Activated naive CD4-positive, alpha-beta T cell treated with anti-CD3 and anti-CD28 coated beads, Interleukin-2, amount 10 ng/mL, durations not matched to agents 7 days and 5 days (primary cell): ENCODE data around the gene ATXN10.
A peak's percentile ranks its signal among the peaks of the same experiment; 100 is the strongest.

ENCODE experiments used
- CTCF ChIA-PET: fragments of 350-600 bp; sonication (Branson Sonifier 250); formaldehyde crosslinking; loops from one replicate; lab custom pipeline; 2021; ENCODE audit warnings: antibody characterized with exemption; lab: Charles Lee
- DNase-seq: peaks from one replicate; pipeline ENCODE4 v3.0.0-alpha.2; 2020
- H3K27ac Mint-ChIP-seq: one replicate; pipeline ENCODE4 v1.8.0; 2021; ENCODE audit warnings: mild to moderate bottlenecking, moderate library complexity, mixed read lengths
- H3K27me3 Mint-ChIP-seq: one replicate; pipeline ENCODE4 v1.8.0; 2021; ENCODE audit warnings: mild to moderate bottlenecking, mixed read lengths
- H3K36me3 Mint-ChIP-seq: one replicate; pipeline ENCODE4 v1.8.0; 2021; ENCODE audit warnings: mixed read lengths
- H3K4me1 Mint-ChIP-seq: one replicate; pipeline ENCODE4 v1.8.0; 2021; ENCODE audit warnings: mixed read lengths
- H3K4me3 Mint-ChIP-seq: one replicate; pipeline ENCODE4 v1.8.0; 2021; ENCODE audit warnings: mild to moderate bottlenecking, moderate library complexity, mixed read lengths
- H3K9me3 Mint-ChIP-seq: one replicate; pipeline ENCODE4 v1.8.0; 2021; ENCODE audit warnings: mixed read lengths

ATXN10 gene

DNA sequence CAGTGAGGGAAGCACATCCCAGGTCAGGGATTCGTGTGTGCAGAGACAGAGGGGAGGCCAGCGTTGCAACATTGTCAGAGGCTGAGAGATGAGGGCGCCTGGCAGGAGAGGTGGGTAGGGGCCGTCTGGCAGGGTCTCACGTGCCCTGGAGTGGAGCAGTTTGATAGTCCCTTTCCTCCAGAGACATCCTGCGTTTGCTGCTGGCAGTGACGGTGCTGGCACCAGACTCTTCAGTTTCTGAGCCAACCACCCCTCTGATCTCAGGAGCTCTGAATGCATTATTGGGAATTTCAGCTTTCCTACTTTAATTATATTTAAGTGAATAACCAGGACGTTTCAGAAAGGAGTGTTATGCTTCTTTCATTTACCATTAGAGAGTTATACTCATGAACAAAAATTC is 168.8 kb downstream of the ATXN10 start:
- no peak for DNase-seq
- Mint-ChIP-seq H3K9me3 (no peaks in the 10 kb centered on the region), H3K36me3 (peaks cover 13% of the 10 kb centered on the region), H3K4me1 (peaks cover 6% of the 10 kb centered on the region), H3K4me3 (no peak overlapping the region), H3K27me3 (no peaks in the 10 kb centered on the region), H3K27ac (no peak overlapping the region)
- CTCF ChIA-PET = interaction anchor here (1.8 kb wide), 1 partner anchor 23 kb away, joined by 5 read pairs; no protein-coding TSS in a partner anchor

DNA sequence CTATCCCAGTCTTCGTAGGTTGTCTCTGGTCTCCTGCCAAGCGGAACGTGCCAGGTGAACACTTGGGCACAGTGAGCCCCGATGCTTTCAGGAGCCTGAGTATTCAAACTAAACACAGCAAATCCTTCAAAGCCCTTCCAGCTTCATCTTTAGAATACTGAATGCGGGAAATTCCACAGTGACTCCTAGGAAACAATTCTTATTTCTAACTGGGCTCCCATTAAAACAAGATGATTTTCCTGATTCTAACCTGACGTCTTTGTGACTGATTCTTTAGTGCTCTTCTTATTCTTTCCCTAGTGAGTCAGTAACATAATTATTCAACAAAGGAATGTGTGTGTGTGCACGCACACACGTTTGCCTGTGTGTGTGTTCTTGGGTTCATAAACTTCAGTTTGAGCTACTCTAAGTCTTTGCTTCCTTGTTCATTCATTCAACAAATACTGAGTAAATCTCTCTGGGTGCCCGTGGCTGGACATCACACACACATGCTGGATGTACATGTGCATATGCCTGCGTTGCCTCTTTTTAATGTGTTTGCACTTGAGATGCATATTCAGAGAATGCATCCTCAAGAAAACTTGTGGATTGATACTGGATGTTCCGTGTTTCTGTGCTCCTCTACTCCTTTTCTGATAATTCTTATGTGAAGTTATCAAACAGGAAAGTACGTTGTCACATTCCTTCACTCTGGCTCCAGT is 170.8 kb downstream of the ATXN10 start:
- CTCF ChIA-PET = interaction anchor here (0.7 to 1.0 kb wide), 2 partner anchors 21 to 138 kb away, joined by 3 read pairs; no protein-coding TSS in a partner anchor
- peaks cover 13% of the 10 kb centered on the region for H3K36me3 Mint-ChIP-seq
- H3K9me3 Mint-ChIP-seq = no peaks in the 10 kb centered on the region
- no peaks in the 10 kb centered on the region for H3K27me3 Mint-ChIP-seq
- no peak for DNase-seq
- H3K27ac Mint-ChIP-seq = no peak overlapping the region
- H3K4me3 Mint-ChIP-seq = no peak overlapping the region
- peaks cover 6% of the 10 kb centered on the region for H3K4me1 Mint-ChIP-seq

DNA sequence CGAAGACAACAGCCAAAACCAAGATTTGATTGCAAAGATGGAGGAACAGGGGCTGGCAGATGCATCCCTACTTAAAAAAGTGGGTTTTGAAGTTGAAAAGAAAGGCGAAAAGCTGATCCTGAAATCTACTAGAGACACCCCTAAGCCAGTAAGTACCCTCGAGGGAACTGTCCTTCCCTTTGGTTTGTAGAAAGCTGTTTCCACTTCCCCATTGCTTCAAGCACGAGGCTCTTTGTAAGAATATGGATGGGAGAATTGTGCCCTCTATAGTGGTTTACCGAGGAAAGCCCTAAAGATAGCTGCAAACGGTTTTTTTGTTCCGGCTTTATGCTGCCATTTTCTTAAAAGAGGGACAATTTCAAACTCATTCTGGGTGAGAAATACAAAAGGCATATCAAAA is 171.4 kb downstream of the ATXN10 start:
- DNase-seq = no peak
- peaks cover 17% of the 10 kb centered on the region for H3K36me3 Mint-ChIP-seq
- peaks cover 6% of the 10 kb centered on the region for H3K4me1 Mint-ChIP-seq
- H3K4me3 Mint-ChIP-seq = no peak overlapping the region
- H3K9me3 Mint-ChIP-seq = no peaks in the 10 kb centered on the region
- H3K27ac Mint-ChIP-seq = no peak overlapping the region
- CTCF ChIA-PET = interaction anchor here (0.7 to 1.0 kb wide), 2 partner anchors 21 to 137 kb away, joined by 3 read pairs; no protein-coding TSS in a partner anchor
- no peaks in the 10 kb centered on the region for H3K27me3 Mint-ChIP-seq

DNA sequence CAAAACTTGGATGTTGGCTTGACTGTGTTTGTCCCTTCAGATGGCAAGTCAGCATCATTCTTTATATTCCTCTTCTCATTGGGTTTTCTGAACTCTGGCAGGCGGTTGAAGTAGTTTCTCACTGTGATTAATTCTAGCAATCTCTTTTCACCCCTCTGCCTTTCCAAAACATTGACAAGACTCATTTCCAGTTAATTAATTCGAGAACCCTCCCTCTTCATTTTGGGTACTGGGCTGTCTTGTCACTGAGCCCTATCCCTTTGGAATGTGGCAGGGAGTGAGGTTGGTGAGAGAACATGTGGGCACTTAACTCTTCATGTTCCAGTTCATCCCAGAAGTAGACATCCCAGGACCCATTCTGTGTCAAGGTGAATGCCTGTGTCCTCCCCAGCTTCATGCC is 172.4 kb downstream of the ATXN10 start:
- H3K4me1 Mint-ChIP-seq = peaks cover 6% of the 10 kb centered on the region
- no peaks in the 10 kb centered on the region for H3K9me3 Mint-ChIP-seq
- H3K4me3 Mint-ChIP-seq = no peak overlapping the region
- H3K27ac Mint-ChIP-seq = no peak overlapping the region
- CTCF ChIA-PET = no interaction called here
- peaks cover 25% of the 10 kb centered on the region for H3K36me3 Mint-ChIP-seq
- H3K27me3 Mint-ChIP-seq = no peaks in the 10 kb centered on the region
- no peak for DNase-seq

DNA sequence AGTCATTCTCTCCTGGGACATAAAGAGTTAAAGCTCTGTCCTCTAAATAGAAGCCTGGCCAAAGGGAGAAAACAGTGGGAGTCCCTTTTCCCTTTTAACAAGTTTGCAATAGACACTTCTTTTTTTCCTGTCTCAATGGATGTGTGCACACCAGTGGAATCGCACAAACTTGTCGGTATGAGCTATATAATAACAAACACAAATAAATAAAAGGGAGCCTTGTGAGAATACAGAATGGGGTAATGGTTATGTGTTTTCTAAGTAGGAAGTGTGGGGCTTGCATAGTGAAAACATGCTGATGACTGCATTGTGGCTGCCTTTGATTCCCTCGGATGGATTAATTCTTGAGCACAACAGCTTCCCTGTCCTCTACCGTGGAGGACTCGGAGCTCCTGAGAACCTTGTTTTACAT is 173.4 kb downstream of the ATXN10 start:
- CTCF ChIA-PET = interaction anchor here (0.8 to 1.1 kb wide), 2 partner anchors 18 to 200 kb away, joined by 3 to 4 read pairs; no protein-coding TSS in a partner anchor

DNA sequence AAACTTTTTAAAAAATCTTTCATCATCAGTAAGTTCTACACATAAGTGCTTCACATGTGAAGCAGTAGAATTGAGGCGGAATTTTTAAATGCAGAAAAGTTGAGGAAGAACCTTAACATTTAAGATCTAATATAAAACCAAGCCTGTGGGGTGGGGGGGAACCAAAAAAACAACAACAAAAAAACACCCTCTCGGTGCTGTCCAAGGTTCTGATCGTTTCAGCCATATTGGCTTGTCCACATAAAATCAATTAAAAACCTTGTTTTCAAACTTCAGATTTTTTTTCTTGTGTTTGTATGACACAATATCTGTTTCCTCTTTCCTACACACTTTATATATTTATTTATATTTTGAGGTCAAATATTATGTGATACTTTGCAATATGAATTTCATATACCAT is 175.3 kb downstream of the ATXN10 start:
- Mint-ChIP-seq H3K4me3 (no peak overlapping the region), H3K27me3 (no peaks in the 10 kb centered on the region), H3K36me3 (peaks cover 49% of the 10 kb centered on the region), H3K27ac (no peak overlapping the region), H3K9me3 (peaks cover 5% of the 10 kb centered on the region), H3K4me1 (peaks cover 6% of the 10 kb centered on the region)
- DNase-seq = peak; percentile 40
- CTCF ChIA-PET = no interaction called here

More for the DNA sequence above, 173.4 kb downstream of the ATXN10 start:
- H3K9me3 Mint-ChIP-seq = no peaks in the 10 kb centered on the region
- no peak for DNase-seq
- no peak overlapping the region for H3K27ac Mint-ChIP-seq
- peaks cover 32% of the 10 kb centered on the region for H3K36me3 Mint-ChIP-seq
- H3K4me3 Mint-ChIP-seq = no peak overlapping the region
- peaks cover 6% of the 10 kb centered on the region for H3K4me1 Mint-ChIP-seq
- no peaks in the 10 kb centered on the region for H3K27me3 Mint-ChIP-seq

DNA sequence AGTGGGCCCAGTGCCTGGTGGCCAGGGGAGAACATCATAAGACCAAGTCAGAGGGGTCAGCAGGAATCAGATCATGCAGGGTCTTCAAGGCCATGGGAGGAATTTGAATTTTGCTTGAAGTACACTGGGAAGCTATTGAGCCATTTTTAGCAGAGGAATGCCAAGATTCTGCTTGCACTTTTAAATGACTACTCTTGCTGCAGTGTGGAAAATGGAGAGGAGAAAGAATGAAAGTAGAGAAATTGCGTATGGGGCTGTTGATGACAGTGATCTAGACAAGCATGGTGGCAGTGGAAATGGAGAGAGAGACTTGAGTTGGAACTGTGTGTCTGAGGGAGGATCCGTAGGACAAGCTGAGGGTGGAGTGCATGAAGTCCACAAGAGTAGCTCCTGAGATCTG is 177.3 kb downstream of the ATXN10 start:
- DNase-seq = no peak
- no peak overlapping the region for H3K4me3 Mint-ChIP-seq
- H3K27me3 Mint-ChIP-seq = no peaks in the 10 kb centered on the region
- peaks cover 1% of the 10 kb centered on the region for H3K4me1 Mint-ChIP-seq
- peaks cover 15% of the 10 kb centered on the region for H3K9me3 Mint-ChIP-seq
- H3K27ac Mint-ChIP-seq = no peak overlapping the region
- H3K36me3 Mint-ChIP-seq = peaks cover 57% of the 10 kb centered on the region
- CTCF ChIA-PET = no interaction called here

DNA sequence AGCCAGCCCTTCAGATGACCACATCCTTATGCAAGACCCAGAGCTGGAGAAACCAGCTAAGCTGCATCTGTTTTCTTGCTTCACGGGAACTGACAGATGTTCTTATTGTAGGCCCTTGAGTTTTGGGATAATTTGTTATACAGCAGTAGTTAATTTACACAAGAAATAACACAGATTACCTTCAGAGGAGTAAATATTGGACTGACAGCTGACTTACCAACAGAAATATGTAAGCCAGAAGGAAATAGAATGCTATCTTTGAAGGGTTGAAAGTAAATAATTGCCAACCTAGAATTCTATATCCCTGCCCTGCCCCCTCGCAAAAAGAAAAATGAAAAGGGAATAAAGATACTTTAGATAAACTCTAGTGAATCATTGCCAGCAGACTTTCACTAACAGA is 181.2 kb downstream of the ATXN10 start:
- Mint-ChIP-seq H3K4me1 (no peaks in the 10 kb centered on the region), H3K27me3 (no peaks in the 10 kb centered on the region), H3K9me3 (peaks cover 15% of the 10 kb centered on the region), H3K27ac (no peak overlapping the region), H3K4me3 (no peak overlapping the region), H3K36me3 (peaks cover 51% of the 10 kb centered on the region)
- CTCF ChIA-PET = interaction anchor here (1.1 kb wide), 1 partner anchor 11 kb away, joined by 4 read pairs; no protein-coding TSS in a partner anchor
- DNase-seq = no peak

DNA sequence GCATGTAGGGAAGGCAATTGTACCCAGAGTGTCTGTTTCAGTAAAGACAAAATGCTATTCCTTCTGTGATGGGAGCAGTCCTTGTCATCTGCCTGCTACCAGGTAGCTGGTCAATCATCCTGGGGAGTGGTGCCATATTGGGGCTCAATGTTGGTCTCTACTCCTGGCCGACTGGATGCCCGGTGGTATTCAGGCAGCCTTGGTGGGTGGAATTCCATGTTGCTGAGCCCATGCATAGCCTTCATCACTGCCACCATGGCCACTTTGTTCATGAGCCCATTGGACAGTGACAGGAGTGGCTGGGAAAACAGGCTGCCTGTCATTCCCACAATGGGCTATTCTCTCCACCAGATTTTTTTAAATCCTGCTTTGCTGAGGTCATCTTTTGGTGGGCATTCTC is 184.3 kb downstream of the ATXN10 start:
- peaks cover 26% of the 10 kb centered on the region for H3K36me3 Mint-ChIP-seq
- H3K4me3 Mint-ChIP-seq = no peak overlapping the region
- CTCF ChIA-PET = no interaction called here
- H3K4me1 Mint-ChIP-seq = no peaks in the 10 kb centered on the region
- H3K27ac Mint-ChIP-seq = no peak overlapping the region
- DNase-seq = no peak
- no peaks in the 10 kb centered on the region for H3K27me3 Mint-ChIP-seq
- peaks cover 15% of the 10 kb centered on the region for H3K9me3 Mint-ChIP-seq

DNA sequence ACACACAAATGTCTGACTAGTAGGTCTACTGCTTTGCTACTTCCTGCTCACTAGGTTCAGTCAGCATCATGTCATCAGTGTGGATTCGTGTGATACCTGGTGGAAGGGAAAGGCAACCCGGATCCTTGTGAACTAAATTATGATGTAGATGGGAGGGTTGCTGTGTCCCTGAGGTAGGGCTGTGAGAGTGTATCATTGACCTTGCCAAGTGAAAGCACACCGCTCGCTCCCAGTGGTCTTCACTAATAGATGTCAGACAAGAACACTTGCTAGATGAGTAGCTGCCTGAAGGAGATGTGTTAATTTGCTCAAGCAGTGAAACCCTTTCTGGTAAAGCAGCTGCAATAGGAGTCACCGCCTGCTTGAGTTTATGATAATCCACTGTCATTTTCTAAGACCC is 185.9 kb downstream of the ATXN10 start:
- peaks cover 5% of the 10 kb centered on the region for H3K9me3 Mint-ChIP-seq
- CTCF ChIA-PET = no interaction called here

DNA sequence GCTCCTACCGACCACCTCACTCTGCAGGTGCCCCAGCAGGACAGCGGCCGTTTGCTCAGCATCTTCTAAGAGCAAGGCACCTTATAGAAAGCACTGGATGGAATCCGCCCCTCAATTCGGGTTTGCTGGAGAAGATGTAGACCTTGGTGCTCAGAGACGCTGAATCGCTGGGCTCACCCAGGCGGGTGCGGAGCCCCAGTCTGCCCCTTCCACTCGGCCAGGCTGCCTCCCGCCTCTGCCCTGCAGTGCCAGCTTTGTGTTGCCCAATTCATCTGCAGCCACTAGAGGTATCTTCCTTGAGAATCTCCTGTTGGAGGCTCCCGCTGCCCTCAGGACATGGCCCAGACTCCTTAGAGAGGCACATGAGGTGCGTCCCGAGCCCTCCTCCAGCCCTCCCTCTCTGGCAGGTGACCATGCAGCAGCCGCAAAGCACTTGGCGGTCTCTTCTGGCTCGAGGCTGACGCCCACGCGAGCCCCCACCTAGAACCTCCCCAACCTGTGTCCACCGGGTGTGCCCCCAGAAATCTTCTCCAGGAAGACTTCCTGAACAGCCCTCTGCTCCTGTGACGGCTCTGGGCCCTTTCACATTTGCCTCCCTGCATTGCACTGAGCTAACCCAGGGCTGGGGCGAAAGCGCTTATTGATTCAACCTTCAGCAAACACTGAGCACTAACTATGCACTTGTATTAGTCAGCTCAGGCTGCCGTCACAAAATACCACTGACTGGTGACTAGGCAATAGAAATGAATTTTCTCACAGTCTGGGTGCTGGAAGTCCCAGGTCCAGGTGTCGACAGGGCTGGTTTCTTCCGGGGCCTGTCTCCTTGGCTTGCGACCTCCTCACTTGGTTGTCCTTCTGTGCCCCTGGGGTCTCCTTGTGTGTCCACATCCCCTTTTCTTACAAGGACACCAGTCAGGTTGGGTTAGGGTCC is 187.9 kb downstream of the ATXN10 start:
- no peak for DNase-seq
- peaks cover 2% of the 10 kb centered on the region for H3K4me1 Mint-ChIP-seq

More for the DNA sequence above, 185.9 kb downstream of the ATXN10 start:
- Mint-ChIP-seq H3K27me3 (peaks cover 10% of the 10 kb centered on the region), H3K27ac (no peak overlapping the region), H3K4me3 (no peak overlapping the region), H3K4me1 (no peaks in the 10 kb centered on the region), H3K36me3 (peaks cover 11% of the 10 kb centered on the region)
- no peak for DNase-seq

DNA sequence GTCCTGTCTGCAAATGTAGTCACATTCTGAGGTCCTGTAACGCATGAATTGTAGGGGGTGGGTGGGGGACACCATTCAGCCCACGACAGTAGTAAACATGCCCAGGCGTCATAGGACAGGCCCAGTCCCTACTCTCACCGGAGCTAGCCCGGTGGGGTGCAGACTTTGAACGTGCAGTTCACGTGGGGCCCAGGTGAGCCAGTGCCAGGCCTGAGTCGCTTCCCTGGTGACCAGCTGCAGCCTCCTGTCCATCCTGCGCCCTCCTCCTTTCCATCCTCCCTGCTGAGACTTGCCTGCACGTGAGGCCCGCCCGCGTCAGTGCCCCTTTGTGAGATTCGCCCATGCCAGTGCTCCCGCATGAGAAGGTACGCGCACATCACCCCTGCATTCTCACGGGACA is 188.6 kb downstream of the ATXN10 start:
- H3K9me3 Mint-ChIP-seq = no peaks in the 10 kb centered on the region
- H3K36me3 Mint-ChIP-seq = peaks cover 2% of the 10 kb centered on the region
- no peak overlapping the region for H3K4me3 Mint-ChIP-seq
- H3K27me3 Mint-ChIP-seq = peaks cover 30% of the 10 kb centered on the region
- DNase-seq = no peak
- H3K4me1 Mint-ChIP-seq = peaks cover 2% of the 10 kb centered on the region
- H3K27ac Mint-ChIP-seq = no peak overlapping the region
- CTCF ChIA-PET = no interaction called here

More for the DNA sequence above, 187.9 kb downstream of the ATXN10 start:
- H3K9me3 Mint-ChIP-seq = no peaks in the 10 kb centered on the region
- H3K27me3 Mint-ChIP-seq = peaks cover 23% of the 10 kb centered on the region
- CTCF ChIA-PET = no interaction called here
- H3K27ac Mint-ChIP-seq = no peak overlapping the region
- H3K36me3 Mint-ChIP-seq = peaks cover 5% of the 10 kb centered on the region
- no peak overlapping the region for H3K4me3 Mint-ChIP-seq

DNA sequence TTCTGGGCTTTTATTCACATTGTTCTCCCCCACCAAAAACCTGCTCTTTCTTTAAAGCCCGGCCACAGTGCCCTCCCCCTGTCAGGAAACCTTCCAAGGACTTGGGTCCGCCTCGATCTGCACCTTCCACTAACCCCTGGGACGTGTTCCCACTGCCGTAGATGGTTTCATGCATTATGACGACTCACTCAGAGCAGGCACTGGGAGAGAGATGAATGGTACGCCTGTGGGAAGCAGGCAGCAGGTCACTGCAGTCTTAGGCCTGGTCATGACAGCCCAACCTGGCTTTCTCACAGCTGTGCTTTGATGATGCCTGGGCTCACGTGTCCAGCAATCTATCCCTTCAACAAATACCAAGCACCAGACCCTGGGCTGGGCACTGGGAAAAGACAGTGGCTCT is 189.6 kb downstream of the ATXN10 start:
- H3K27ac Mint-ChIP-seq = no peak overlapping the region
- peaks cover 2% of the 10 kb centered on the region for H3K4me1 Mint-ChIP-seq
- no peak overlapping the region for H3K4me3 Mint-ChIP-seq
- no peaks in the 10 kb centered on the region for H3K9me3 Mint-ChIP-seq
- CTCF ChIA-PET = no interaction called here
- no peaks in the 10 kb centered on the region for H3K36me3 Mint-ChIP-seq
- no peak for DNase-seq
- H3K27me3 Mint-ChIP-seq = peaks cover 41% of the 10 kb centered on the region

DNA sequence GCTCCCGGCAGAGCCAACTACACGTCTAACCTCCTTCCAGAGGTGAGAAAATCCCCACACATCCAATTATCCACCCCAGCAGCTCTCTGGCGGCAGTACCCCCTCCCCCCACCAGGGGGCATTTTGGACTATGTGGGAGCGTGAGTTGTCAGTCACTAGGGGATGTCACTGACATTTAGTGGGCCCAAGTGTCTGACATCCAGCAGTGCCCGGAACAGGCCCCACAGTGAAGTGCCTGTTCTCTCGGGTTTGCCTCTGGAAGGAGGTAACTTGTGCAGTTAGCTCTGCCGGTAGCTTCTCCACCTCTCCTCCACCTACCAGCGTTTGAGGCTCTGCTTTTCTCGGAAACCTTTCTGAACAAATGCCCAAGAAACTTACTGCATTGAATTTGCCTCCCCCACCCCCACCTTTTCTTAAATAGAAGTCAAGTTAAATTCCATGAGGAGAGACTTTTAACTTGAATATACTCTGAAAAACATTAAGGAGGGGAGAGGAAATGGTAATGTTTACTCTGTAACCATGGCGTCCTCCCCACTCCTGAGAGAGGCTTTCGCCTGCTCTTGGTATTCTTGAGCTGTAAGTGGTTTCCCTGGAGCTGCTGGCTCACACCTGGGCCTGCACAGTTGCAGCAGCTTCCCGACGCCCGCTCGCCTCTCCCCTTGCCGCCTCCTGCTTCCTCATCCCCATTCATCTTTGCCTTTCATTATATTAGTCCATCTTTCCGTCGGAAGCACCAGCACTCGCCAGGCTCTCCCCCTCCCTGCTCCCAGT is 192.5 kb downstream of the ATXN10 start:
- H3K27me3 Mint-ChIP-seq = peaks cover 67% of the 10 kb centered on the region
- peak; percentile 80 for DNase-seq
- H3K27ac Mint-ChIP-seq = no peak overlapping the region
- H3K36me3 Mint-ChIP-seq = no peaks in the 10 kb centered on the region
- peaks cover 2% of the 10 kb centered on the region for H3K4me1 Mint-ChIP-seq
- CTCF ChIA-PET = interaction anchor here (0.8 to 2.4 kb wide), 16 partner anchors 11 to 655 kb away, joined by 3 to 12 read pairs (median 4); partner anchors contain the start of gene WNT7B
- H3K9me3 Mint-ChIP-seq = no peaks in the 10 kb centered on the region
- H3K4me3 Mint-ChIP-seq = no peak overlapping the region
